Fibroblast of skin of right quadriceps (primary cell): ENCODE results near the gene RFC4.
"Not testable (repeated sequence)": the region's sequence is repeated elsewhere in the genome, so short reads cannot be mapped to it uniquely, and the experiment has no call there.

Source experiments
- DNase-seq: peaks from one replicate; pipeline ENCODE4 v3.0.0-alpha.2; 2013

Gene RFC4

GRCh38 chr3:186824430-186825139, 18.3 kb upstream of the RFC4 start:
- no peak for DNase-seq

DNA sequence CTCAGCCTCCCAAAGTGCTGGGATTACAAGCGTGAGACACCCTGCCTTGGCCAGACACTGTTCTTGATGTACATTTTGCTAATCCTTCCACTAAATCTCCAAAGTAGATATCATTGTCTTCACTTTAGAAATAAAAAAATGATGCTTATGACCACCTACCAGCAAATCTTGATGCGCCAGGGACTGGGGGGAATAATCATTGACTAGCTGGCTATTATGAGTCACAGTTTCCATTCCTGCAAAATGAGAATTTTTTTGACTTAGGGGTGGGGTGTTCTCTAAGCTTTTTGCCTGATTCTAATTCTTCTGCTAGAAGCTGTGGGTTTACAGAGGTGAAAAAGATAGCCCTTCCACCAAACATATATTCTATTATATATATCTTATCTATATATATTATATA, 17.1 kb upstream of the RFC4 start:
- DNase-seq = peak; percentile 54

GRCh38 chr3:186822388-186822759, 16.1 kb upstream of the RFC4 start:
- not testable (repeated sequence) for DNase-seq

GRCh38 chr3:186821429-186822387, 15.4 kb upstream of the RFC4 start:
- DNase-seq = peak; percentile 82

- DNase-seq = no peak
Observed at GRCh38 chr3:186818956-186819355, 12.7 kb upstream of the RFC4 start.

DNA sequence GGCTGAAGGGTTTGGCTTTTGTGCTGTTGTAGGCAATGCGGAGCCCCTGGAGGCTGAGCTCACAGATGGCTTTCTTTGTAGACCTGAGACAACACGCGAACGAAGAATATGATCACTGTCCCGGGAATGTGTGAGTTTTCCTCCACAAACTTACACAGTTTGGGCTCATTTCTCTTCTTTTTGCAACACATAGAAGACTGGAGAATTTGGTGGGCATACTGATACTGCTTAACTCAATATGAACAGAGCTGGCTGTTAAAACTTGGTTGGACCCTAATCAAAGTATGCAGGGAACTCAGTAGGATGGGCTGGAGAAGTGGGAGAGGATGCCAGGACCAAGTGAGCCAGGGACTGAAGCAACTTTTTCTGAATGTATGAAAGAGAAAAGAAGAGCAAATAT, 12.2 kb upstream of the RFC4 start:
- DNase-seq = no peak

- DNase-seq = peak; percentile 87
Observed at GRCh38 chr3:186815435-186815834, 9.2 kb upstream of the RFC4 start.

DNA sequence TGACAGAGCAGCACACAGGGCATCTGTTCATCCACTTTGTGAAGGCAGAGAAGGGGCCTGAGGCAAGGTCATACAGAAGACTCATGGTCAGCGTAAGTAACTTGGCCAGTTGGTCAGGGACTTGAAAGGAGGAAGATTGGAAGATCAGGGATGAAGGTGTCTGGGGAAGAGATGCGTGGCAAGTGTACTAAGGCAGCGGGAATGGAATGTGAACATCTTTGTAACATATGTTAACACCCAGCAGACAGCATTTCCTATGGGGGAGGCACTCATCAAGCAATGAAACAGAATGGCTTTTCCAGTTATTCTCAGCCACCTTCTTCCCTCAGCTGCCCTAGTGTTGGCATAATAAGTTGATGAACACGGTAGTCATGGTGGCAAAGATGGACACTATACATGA, 7.8 kb upstream of the RFC4 start:
- DNase-seq = peak; percentile 31

DNA sequence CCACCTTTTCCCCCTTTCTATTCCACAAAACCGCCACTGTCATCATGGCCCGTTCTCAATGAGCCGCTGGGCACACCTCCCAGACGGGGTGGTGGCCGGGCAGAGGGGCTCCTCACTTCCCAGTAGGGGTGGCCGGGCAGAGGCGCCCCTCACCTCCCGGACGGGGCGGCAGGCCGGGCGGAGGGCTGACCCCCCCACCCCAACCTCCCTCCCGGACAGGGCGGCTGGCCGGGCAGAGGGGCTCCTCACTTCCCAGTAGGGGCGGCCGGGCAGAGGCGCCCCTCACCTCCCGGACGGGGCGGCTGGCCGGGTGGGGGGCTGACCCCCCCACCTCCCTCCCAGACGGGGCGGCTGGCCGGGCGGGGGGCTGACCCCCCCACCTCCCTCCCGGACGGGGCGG, 5.0 kb upstream of the RFC4 start:
- not testable (repeated sequence) for DNase-seq

DNA sequence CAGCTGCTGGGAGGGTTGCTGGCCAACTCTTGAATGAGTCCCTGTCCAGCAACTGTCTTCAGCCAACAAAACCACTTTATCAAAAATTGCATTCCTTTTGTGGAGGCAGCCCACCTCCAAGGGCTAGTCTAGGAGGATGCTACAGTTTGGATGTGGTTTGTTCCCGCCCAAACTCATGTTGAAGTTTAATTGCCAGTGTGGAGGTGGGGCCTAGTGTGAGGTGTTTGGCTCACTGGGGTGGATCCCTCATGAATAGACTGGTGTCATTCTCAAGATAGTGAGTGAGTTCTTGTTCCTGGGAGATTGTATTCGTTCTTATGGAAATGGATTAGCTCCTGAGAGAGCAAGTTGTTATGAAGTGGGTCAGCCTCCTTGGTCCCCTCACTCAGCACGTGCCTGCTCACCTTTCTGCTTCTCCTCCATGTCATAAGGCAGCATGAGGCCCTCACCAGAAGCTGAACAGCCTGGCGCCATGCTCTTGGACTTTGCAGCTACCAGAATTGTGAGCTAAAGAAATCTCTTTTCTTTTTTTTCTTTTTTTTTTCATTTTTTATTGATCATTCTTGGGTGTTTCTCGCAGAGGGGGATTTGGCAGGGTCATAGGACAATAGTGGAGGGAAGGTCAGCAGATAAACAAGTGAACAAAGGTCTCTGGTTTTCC, 4.2 kb upstream of the RFC4 start:
- DNase-seq = no peak

GRCh38 chr3:186807231-186807630, 949 bp upstream of the RFC4 start:
- DNase-seq = no peak

DNA sequence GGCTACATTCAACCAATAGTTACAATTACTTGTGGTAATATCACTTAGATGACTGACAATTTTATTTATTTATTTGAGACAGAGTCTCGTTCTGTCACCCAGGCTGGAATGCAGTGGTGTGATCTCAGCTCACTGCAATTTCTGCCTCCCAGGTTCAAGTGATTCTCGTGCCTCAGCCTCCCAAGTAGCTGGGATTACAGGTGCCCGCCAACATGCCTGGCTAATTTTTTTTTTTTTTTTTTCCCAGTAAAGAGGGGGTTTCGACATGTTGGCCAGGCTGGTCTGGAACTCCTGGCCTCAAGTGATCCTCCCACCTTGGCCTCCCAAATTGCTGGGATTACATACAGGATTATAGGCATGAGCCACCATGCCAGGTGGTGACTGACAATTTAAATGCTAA, 2.8 kb downstream of the RFC4 start:
- DNase-seq = not testable (repeated sequence)

DNA sequence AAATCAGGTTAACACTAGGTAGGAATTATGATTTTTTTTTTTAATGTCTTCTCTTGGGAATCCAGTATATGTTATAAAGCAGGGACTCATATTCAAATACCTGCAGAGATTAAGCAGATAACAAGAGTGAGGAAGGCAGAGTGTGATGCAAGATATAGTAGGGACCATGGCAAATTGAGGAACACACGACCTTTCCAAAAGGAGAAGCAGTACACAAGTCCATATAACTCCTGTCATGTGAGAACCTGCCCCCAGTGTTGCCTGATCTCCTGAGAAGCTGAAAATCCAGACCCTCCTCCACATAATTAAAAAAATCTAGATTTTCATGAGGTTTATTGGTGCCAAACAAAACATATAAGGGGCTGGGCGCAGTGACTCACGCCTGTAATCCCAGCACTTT, 3.6 kb downstream of the RFC4 start:
- DNase-seq = no peak

DNA sequence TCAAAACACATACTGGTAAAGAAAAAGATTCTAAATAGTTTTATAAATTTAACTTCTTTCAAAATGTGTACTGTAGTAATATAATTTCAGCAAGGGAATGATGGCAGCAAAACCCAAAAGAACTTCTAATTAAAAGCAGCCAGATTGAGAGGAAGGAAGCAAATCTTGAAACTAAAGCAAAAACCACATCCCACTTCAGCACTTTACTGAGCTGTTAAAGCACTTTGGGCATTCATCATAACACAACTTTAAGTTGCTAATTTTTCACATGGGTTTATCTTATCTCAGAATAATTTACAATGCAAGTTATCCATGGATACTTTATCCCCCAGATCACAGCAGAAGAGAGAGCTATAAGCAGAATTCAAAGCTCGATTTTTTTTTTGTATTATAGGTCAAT, 6.0 kb downstream of the RFC4 start:
- no peak for DNase-seq

DNA sequence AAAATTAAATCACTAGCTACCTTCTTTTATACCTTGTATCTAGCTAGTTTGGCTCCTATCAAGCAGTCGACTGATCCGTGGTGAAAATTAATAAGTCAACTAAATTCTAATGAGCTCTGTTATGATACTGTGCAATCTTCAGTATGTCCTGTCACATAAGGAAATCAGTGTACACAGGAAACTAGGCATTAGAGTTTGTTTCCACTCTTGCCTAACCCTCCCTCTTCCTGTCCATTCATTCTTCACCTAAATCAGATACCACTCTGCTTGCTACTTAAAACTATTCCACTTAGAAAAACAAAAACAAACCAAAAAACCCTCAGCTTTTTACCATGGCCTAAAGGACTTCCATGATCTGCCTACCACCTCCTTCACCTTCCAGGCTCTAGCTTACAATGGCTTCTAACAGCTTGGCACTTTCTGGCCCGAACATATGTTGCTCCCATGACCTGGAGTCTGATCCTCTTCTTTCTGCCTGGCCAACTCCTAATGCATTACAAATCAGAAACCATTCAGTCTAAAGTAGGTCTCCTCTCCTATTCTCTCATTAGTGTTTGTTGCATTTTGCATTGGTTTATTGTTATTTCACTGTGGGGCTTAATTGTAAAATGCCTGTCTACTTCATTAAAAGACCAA, 7.9 kb downstream of the RFC4 start:
- no peak for DNase-seq

DNA sequence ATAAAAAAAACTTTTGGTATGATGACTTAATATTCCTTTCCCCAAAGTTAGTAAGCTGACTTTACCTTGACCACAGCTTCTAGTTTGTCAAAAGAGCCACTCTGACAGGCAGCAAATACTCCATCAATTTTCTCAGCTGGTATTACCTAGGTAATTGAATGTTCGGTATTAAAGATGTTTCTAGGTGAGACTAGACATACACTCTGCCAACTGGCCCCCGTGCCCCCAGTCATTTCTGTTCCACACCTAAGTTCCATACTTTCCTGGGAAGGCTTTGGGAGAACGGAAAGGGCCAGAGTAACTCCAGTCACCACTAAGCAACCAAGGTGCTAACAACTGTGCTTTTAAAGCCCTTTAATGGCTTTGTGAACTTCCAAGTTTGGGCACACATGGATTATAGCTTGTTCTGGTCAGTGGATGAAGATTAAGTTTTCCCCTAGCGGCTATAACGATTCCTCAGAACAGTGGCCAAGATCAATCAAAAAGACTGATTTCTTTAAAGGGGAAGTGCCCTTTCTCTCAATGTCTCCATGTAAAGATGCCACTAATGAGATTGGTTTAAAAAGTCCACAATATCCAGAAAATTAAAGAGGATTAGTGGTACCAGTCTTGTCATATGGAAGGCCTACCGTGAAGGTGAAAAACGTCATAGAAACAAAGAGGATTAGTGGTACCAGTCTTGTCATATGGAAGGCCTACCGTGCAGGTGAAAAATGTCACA, 15.9 kb downstream of the RFC4 start:
- peak; percentile 46 for DNase-seq

DNA sequence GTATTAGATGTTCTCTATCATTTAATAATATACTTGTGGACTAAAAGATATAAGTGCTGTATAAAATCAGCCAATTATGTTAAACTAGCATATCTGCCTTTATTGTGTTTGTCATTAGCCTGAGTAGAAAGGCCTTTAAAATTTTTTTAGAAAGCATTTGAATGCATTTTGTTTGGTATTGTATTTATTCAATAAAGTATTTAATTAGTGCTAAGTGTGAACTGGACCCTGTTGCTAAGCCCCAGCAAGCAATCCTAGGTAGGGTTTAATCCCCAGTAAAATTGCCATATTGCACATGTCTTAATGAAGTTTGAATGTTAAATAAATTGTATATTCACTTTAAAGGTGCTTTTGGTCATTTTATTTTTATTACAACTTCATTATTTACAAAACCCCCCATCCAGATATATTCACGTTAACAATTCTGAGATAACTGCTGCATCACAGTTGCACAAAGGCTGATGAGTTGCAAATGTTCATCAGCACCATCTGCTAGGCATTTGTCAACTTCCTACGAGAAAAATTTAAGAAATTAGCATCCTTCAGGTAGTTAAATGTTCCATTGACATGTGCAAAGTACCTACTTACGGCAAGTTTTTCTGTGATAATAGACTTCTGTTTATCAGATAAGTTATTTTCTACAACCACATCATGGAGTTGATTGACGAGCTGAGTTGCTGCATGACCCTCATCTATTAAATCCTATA, 16.6 kb downstream of the RFC4 start:
- DNase-seq = peak; percentile 27

DNA sequence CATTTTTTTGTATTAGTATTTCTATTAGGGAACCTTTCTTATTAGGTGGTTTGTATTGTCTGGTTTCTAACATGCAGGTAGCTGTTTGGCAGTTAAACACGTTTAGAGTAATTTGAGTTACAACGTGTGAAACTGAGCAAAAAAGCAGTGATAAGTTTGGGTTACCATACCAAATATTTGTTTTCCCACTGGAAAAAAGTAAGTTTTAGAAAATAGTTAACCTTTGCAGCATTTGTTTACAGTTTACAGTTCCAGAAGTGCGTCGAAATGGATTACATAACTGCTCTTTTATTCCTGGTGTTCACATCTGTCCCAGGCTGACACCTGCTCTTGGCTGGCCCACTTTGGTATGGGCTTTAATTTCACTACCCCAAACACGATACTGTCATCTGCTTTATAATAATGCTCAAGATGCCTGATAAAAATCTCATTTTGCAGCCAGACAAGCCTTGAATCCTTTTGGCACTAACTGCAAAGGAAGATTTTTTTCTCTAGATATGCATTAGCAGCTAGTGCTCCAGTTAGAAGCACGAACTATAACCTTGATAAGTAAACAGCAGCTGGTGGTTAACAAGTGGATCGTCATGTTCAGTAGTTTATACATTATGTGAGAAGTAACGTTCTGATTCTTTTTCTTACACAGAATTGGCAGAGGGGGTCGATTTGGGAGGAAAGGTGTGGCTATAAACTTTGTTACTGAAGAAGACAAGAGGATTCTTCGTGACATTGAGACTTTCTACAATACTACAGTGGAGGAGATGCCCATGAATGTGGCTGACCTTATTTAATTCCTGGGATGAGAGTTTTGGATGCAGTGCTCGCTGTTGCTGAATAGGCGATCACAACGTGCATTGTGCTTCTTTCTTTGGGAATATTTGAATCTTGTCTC, 17.6 kb downstream of the RFC4 start:
- DNase-seq = no peak

GRCh38 chr3:186787642-186788481, 18.4 kb downstream of the RFC4 start:
- DNase-seq = no peak

GRCh38 chr3:186786922-186787321, 19.4 kb downstream of the RFC4 start:
- no peak for DNase-seq
